ENCODE measurements around the gene ERMP1.

Gene ERMP1

GRCh38 chr9:5799314-5799713 is 33.6 kb downstream of the ERMP1 start:
- no peak overlapping the region for H3K4me3 ChIP-seq (ENCODE audit: low read depth, low read length)
- TF ChIP-seq MYC (IDR thresholded peaks at IDR 0.05; ENCODE audit: low read depth, low read length) (no peak), CTCF (IDR thresholded peaks at IDR 0.05; ENCODE audit: low read depth, low read length) (peak; percentile 97)
- DNase-seq (ENCODE audit: low read depth): peak; percentile 75

GRCh38 chr9:5798581-5798980 is 34.3 kb downstream of the ERMP1 start:
- no peak for DNase-seq (ENCODE audit: low read depth)
- no peak for TF ChIP-seq MAX (IDR thresholded peaks at IDR 0.05; ENCODE audit: low read depth, low read length)
- TF ChIP-seq CTCF (IDR thresholded peaks at IDR 0.05; ENCODE audit: low read depth, low read length): no peak
- no peak for TF ChIP-seq MYC (IDR thresholded peaks at IDR 0.05; ENCODE audit: low read depth, low read length)
- TF ChIP-seq POLR2A (IDR thresholded peaks at IDR 0.05; ENCODE audit: extremely low read depth, insufficient read length): no peak

GRCh38 chr9:5796298-5796697 is 36.6 kb downstream of the ERMP1 start:
- DNase-seq (ENCODE audit: low read depth): no peak
- no peak for TF ChIP-seq MYC (IDR thresholded peaks at IDR 0.05; ENCODE audit: low read depth, low read length)
- no peak for TF ChIP-seq POLR2A (IDR thresholded peaks at IDR 0.05; ENCODE audit: extremely low read depth, insufficient read length)
- no peak for TF ChIP-seq CTCF (IDR thresholded peaks at IDR 0.05; ENCODE audit: low read depth, low read length)
- no peak for TF ChIP-seq MAX (IDR thresholded peaks at IDR 0.05; ENCODE audit: low read depth, low read length)
- H3K4me3 ChIP-seq (ENCODE audit: low read depth, low read length): no peak overlapping the region

More at GRCh38 chr9:5798581-5798980, 34.3 kb downstream of the ERMP1 start:
- H3K4me3 ChIP-seq (ENCODE audit: low read depth, low read length): no peak overlapping the region

GRCh38 chr9:5793812-5794211 is 39.1 kb downstream of the ERMP1 start:
- no peak for DNase-seq (ENCODE audit: low read depth)
- no peak overlapping the region for H3K4me3 ChIP-seq (ENCODE audit: low read depth, low read length)
- TF ChIP-seq POLR2A (IDR thresholded peaks at IDR 0.05; ENCODE audit: extremely low read depth, insufficient read length) (no peak), CTCF (IDR thresholded peaks at IDR 0.05; ENCODE audit: low read depth, low read length) (no peak), MAX (IDR thresholded peaks at IDR 0.05; ENCODE audit: low read depth, low read length) (no peak), MYC (IDR thresholded peaks at IDR 0.05; ENCODE audit: low read depth, low read length) (no peak)

GRCh38 chr9:5791870-5792269 is 41.0 kb downstream of the ERMP1 start:
- no peak for TF ChIP-seq MAX (IDR thresholded peaks at IDR 0.05; ENCODE audit: low read depth, low read length)
- TF ChIP-seq MYC (IDR thresholded peaks at IDR 0.05; ENCODE audit: low read depth, low read length): no peak
- no peak for TF ChIP-seq CTCF (IDR thresholded peaks at IDR 0.05; ENCODE audit: low read depth, low read length)
- TF ChIP-seq POLR2A (IDR thresholded peaks at IDR 0.05; ENCODE audit: extremely low read depth, insufficient read length): no peak
- DNase-seq (ENCODE audit: low read depth): no peak
- H3K4me3 ChIP-seq (ENCODE audit: low read depth, low read length): no peak overlapping the region

GRCh38 chr9:5790923-5791322 is 42.0 kb downstream of the ERMP1 start:
- no peak overlapping the region for H3K4me3 ChIP-seq (ENCODE audit: low read depth, low read length)
- peak; percentile 49 for DNase-seq (ENCODE audit: low read depth)
- TF ChIP-seq POLR2A (IDR thresholded peaks at IDR 0.05; ENCODE audit: extremely low read depth, insufficient read length): no peak
- no peak for TF ChIP-seq CTCF (IDR thresholded peaks at IDR 0.05; ENCODE audit: low read depth, low read length)
- no peak for TF ChIP-seq MYC (IDR thresholded peaks at IDR 0.05; ENCODE audit: low read depth, low read length)
- no peak for TF ChIP-seq MAX (IDR thresholded peaks at IDR 0.05; ENCODE audit: low read depth, low read length)
